ENCODE results near the gene PSMD5. TPM values are rescaled to one million over a fixed set of nuclear protein-coding genes. Genes with fewer than 3 reads are reported as not detected.

PSMD5 gene
- total and polyA plus RNA-seq, 9 of the 15 experiments (the other 6 are each of a cell fraction or from before 2014, with no cell fraction given): 46.4 to 148 (median 76.3) TPM

- Histone ChIP-seq H3K9me1 (ENCODE audit: control insufficient read depth, insufficient read depth, low read length) (peaks cover 8% of the 10 kb centered on the region), H3K9ac (ENCODE audit: insufficient read depth in 1 of 2, low read depth in 2 of 2, low read length in 2 of 2) (peak overlapping the region in 1 of 2 experiments; percentile 67; a peak in 2 of 4 replicates), H3K9me3 (replicated peaks; ENCODE audit: control insufficient read depth, insufficient read depth, low read depth, low read length) (no peaks in the 10 kb centered on the region), H3K4me1 (replicated peaks in 1 of 2; ENCODE audit: control insufficient read depth in 2 of 2, insufficient read depth in 2 of 2, low read length in 2 of 2) (peaks cover 13 to 24% of the 10 kb centered on the region in 2 experiments), H2AFZ (ENCODE audit: low read depth, low read length) (no peak overlapping the region), H3K4me2 (ENCODE audit: insufficient read depth, low read length) (no peak overlapping the region), H3K4me3 (no peak overlapping the region), H3K79me2 (ENCODE audit: control insufficient read depth, insufficient read depth, low read length) (peaks cover 16% of the 10 kb centered on the region), H3K27ac (ENCODE audit: extremely low read depth, low read depth, low read length) (no peak overlapping the region), H4K20me1 (replicated peaks; ENCODE audit: control insufficient read depth, insufficient read depth, low read length) (no peaks in the 10 kb centered on the region), H3K27me3 (ENCODE audit: control insufficient read depth in 2 of 2, insufficient read depth in 2 of 2, low read length in 2 of 2) (no peaks in the 10 kb centered on the region), H3K36me3 (ENCODE audit: control insufficient read depth, insufficient read depth, low read length) (peaks cover 90% of the 10 kb centered on the region)
- ChIA-PET POLR2A (interaction anchor here (0.5 to 5.5 kb wide), 13 partner anchors 8 to 53 kb away, joined by 3 to 47 read pairs (median 4); partner anchors contain the start of genes PHF19 and PSMD5), CTCF (ENCODE audit: low intra/inter-chr PET ratio) (no interaction called here)
- DNase-seq (ENCODE audit: extremely low read depth in 1 of 4, low spot score in 3 of 4) (peak in 1 of 4 experiments; percentile 43), FAIRE-seq (no peak), ATAC-seq (no peak)
- intact Hi-C loops (cut with micrococcal nuclease) (loop anchor here (5.0 to 10.0 kb wide), 2 partner anchors 108 to 250 kb away; no protein-coding TSS in a partner anchor), in situ Hi-C loops (cut with MboI) (no loop called here)
- TF ChIP-seq HDAC8 (tag; IDR thresholded peaks at IDR 0.05): no peak
- TF ChIP-seq, protein P1, sequence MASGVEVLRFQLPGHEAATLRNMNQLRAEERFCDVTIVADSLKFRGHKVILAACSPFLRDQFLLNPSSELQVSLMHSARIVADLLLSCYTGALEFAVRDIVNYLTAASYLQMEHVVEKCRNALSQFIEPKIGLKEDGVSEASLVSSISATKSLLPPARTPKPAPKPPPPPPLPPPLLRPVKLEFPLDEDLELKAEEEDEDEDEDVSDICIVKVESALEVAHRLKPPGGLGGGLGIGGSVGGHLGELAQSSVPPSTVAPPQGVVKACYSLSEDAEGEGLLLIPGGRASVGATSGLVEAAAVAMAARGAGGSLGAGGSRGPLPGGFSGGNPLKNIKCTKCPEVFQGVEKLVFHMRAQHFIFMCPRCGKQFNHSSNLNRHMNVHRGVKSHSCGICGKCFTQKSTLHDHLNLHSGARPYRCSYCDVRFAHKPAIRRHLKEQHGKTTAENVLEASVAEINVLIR (CRISPR knock-in tag; IDR thresholded peaks at IDR 0.05): no peak
- TF ChIP-seq NR4A1 (CRISPR knock-in tag; IDR thresholded peaks at IDR 0.05): 0 out of 2 replicates have a peak, but pooled peaks have one; percentile 33
- TF ChIP-seq NR4A1 (tag; IDR thresholded peaks at IDR 0.05): no peak
- no TSS peak for BruUV-seq (replicated peaks)
- WGBS (ENCODE audit: insufficient coverage, low coverage, missing lambda C conversion rate): 84% methylated on average over 5 of the region's 5 CpGs
Observed at GRCh38 chr9:120865176-120865575, 22.5 kb upstream of the PSMD5 start.

DNA sequence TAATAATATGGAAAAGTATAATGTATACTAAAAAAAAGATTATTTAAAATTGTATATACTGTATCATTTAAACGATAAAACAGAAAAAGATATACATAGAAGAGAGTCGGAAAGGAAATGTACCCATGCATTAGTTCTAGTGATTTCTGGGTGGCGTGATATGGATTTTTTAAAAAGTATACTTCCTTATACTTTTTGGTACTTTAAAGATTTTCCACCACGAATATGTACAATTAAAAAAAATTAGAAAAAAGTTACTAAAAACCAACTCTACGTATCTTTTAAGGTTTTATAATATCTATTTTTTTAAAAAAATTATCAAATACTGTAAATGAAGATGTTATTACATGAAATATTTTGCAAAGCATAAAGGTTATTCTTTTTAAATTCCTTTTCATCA, 22.0 kb upstream of the PSMD5 start:
- Histone ChIP-seq H3K4me2 (ENCODE audit: insufficient read depth, low read length) (no peak overlapping the region), H3K27me3 (ENCODE audit: control insufficient read depth in 2 of 2, insufficient read depth in 2 of 2, low read length in 2 of 2) (no peaks in the 10 kb centered on the region), H3K9me3 (replicated peaks; ENCODE audit: control insufficient read depth, insufficient read depth, low read depth, low read length) (no peaks in the 10 kb centered on the region), H3K4me3 (no peak overlapping the region), H3K4me1 (replicated peaks in 1 of 2; ENCODE audit: control insufficient read depth in 2 of 2, insufficient read depth in 2 of 2, low read length in 2 of 2) (peaks cover 13 to 23% of the 10 kb centered on the region in 2 experiments), H2AFZ (ENCODE audit: low read depth, low read length) (no peak overlapping the region), H3K9me1 (ENCODE audit: control insufficient read depth, insufficient read depth, low read length) (peaks cover 8% of the 10 kb centered on the region), H3K9ac (ENCODE audit: insufficient read depth in 1 of 2, low read depth in 2 of 2, low read length in 2 of 2) (no peak overlapping the region), H3K36me3 (ENCODE audit: control insufficient read depth, insufficient read depth, low read length) (peaks cover 90% of the 10 kb centered on the region), H3K79me2 (ENCODE audit: control insufficient read depth, insufficient read depth, low read length) (peaks cover 16% of the 10 kb centered on the region), H4K20me1 (replicated peaks; ENCODE audit: control insufficient read depth, insufficient read depth, low read length) (no peaks in the 10 kb centered on the region), H3K27ac (ENCODE audit: extremely low read depth, low read depth, low read length) (no peak overlapping the region)
- in situ Hi-C loops (cut with MboI) (no loop called here), intact Hi-C loops (cut with micrococcal nuclease) (loop anchor here (5.0 to 10.0 kb wide), 2 partner anchors 107 to 250 kb away; no protein-coding TSS in a partner anchor)
- ChIA-PET POLR2A (interaction anchor here (0.5 to 5.5 kb wide), 11 partner anchors 9 to 54 kb away, joined by 3 to 47 read pairs (median 4); partner anchors contain the start of genes PHF19 and PSMD5), CTCF (ENCODE audit: low intra/inter-chr PET ratio) (no interaction called here)
- 89% methylated on average over 5 of the region's 5 CpGs for WGBS (ENCODE audit: insufficient coverage, low coverage, missing lambda C conversion rate)
- FAIRE-seq: no peak
- no TSS peak for BruUV-seq (replicated peaks)
- DNase-seq (ENCODE audit: extremely low read depth in 1 of 4, low spot score in 3 of 4): no peak
- ATAC-seq: no peak
- TF ChIP-seq, protein P2, sequence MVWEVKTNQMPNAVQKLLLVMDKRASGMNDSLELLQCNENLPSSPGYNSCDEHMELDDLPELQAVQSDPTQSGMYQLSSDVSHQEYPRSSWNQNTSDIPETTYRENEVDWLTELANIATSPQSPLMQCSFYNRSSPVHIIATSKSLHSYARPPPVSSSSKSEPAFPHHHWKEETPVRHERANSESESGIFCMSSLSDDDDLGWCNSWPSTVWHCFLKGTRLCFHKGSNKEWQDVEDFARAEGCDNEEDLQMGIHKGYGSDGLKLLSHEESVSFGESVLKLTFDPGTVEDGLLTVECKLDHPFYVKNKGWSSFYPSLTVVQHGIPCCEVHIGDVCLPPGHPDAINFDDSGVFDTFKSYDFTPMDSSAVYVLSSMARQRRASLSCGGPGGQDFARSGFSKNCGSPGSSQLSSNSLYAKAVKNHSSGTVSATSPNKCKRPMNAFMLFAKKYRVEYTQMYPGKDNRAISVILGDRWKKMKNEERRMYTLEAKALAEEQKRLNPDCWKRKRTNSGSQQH (CRISPR knock-in tag; IDR thresholded peaks at IDR 0.05): no peak
- TF ChIP-seq, protein P3, sequence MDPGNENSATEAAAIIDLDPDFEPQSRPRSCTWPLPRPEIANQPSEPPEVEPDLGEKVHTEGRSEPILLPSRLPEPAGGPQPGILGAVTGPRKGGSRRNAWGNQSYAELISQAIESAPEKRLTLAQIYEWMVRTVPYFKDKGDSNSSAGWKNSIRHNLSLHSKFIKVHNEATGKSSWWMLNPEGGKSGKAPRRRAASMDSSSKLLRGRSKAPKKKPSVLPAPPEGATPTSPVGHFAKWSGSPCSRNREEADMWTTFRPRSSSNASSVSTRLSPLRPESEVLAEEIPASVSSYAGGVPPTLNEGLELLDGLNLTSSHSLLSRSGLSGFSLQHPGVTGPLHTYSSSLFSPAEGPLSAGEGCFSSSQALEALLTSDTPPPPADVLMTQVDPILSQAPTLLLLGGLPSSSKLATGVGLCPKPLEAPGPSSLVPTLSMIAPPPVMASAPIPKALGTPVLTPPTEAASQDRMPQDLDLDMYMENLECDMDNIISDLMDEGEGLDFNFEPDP (CRISPR knock-in tag; IDR thresholded peaks at IDR 0.05): no peak
- no peak for TF ChIP-seq PHTF2 (CRISPR knock-in tag; IDR thresholded peaks at IDR 0.05)
- no peak for TF ChIP-seq IFI16 (CRISPR knock-in tag; IDR thresholded peaks at IDR 0.05)
